Astrocyte of the spinal cord (primary cell): Measurements from ENCODE around the gene TSPYL4.
A peak's percentile ranks its signal among the peaks of the same experiment; 100 is the strongest.

Source experiments
- DNase-seq: peaks from one replicate; pipeline ENCODE4 v3.0.0; 2011; ENCODE audit warnings: low read depth, low spot score
- H3K4me3 ChIP-seq: 2 replicates; pipeline ENCODE4 v1.5.1; 2011; ENCODE audit warnings: low read depth, mild to moderate bottlenecking, low read length, moderate library complexity
- in situ Hi-C: cut with HindIII; loops from 2 replicates; pipeline ENCODE4 v1.10.0; 2017; ENCODE audit warnings: low sequenced_read_pairs
- TF ChIP-seq, protein P1 (sequence below): IDR thresholded peaks from 2 replicates; pipeline ENCODE4 v1.5.1; 2012; ENCODE audit warnings: low read depth, mild to moderate bottlenecking, low read length, inconsistent platforms

TSPYL4 gene

DNA sequence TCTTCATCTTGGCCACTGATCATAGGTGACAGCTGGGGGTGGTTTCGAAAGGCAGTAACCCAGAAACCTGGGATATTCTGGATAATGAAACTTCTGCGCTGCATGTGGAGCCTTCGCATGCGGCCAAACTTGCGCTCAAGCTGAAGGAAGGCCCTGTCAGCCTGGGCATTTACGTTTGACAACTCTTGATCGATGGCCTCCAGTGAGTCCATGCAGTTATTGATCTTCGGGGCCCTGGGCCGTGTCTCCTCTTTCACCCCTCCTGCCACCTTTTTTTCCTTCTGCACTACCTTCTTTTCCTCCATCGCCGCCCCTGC, 729 bp downstream of the TSPYL4 start:
- peak overlapping the region; percentile 96 for H3K4me3 ChIP-seq
- no peak for DNase-seq
- in situ Hi-C loops, result no loop called here
- TF ChIP-seq, protein P1, sequence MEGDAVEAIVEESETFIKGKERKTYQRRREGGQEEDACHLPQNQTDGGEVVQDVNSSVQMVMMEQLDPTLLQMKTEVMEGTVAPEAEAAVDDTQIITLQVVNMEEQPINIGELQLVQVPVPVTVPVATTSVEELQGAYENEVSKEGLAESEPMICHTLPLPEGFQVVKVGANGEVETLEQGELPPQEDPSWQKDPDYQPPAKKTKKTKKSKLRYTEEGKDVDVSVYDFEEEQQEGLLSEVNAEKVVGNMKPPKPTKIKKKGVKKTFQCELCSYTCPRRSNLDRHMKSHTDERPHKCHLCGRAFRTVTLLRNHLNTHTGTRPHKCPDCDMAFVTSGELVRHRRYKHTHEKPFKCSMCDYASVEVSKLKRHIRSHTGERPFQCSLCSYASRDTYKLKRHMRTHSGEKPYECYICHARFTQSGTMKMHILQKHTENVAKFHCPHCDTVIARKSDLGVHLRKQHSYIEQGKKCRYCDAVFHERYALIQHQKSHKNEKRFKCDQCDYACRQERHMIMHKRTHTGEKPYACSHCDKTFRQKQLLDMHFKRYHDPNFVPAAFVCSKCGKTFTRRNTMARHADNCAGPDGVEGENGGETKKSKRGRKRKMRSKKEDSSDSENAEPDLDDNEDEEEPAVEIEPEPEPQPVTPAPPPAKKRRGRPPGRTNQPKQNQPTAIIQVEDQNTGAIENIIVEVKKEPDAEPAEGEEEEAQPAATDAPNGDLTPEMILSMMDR, result no peak

DNA sequence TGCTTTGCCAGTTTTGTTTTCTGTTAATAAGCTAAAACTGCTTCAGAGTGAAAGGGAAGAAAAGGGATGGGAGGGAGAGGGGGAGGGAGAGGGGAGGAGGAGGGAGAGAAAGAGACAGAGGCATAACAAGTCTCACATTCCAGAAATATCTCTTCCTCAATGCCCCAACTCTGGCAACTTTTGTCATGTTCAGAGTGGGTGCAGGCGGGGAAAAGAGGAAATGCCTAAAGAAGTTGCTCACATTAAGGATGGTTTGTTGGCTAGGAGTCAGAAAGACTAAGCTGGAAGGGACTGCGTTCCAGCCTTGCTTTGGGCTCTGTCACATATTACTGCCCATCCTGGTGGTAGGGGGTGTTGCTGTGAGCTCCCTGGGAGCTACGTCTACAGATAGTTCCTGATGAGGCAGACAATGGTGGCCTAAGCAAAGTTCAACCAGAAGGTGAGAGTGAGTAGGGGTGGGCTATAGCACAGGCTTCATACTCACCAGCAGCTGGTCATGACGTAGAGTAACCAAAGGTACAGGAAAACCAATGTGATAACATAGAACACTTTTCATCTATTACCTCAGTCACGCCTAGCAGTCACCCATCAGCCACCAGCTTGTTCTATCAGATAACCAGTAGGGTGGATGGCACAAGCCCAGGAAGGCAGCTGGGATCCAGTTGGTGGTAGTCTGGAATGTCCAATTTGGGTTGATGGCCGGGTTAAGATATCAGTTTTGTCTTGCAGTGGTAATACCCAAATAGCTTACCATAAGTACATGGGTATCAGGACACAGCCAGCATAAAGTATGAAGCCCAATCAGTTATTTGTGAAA, 2.1 kb downstream of the TSPYL4 start:
- peak overlapping the region; percentile 29 for H3K4me3 ChIP-seq
- DNase-seq, result peak; percentile 57
- TF ChIP-seq, protein P1, result no peak
- in situ Hi-C loops, result no loop called here

DNA sequence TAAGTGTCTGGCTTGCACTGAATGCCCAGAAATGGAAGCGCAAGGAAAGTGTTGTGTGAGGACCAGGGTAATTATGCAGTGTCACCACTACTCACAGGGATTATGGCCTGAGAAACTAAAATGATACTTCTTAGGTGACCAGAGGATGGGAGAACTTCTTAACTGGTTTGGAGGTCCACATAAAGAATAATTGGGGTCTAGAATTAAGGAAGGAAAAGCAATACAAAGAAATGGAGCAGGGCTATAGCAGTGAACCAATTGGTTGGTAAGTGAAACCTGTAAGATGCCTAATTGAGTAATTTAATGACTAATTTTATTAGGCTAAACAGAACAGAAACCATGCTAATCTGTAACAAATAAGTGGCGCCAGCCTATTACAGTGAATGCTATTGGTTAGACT, 5.3 kb downstream of the TSPYL4 start:
- in situ Hi-C loops, result no loop called here

DNA sequence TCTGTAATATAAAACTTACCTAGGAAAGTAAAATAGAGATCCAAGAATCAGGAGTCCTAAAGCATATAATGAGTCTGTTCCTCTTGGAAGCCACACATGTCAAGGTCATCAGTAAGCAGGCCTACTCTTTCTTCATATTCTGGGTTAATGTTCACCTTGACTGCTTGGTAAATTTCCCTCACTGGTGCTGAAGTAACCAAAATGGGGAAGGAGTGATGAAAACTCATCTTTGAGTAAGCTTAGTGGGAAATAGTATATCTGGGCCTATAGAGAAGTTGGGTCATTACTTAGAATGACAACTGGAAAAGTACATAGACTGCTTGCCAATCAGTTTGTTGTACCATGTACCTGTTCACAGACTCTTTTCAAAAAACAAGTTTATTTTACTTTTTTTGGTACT, 6.6 kb downstream of the TSPYL4 start:
- no peak for DNase-seq
- in situ Hi-C loops, result no loop called here
- TF ChIP-seq, protein P1, result no peak
- no peak overlapping the region for H3K4me3 ChIP-seq

More for the DNA sequence above, 5.3 kb downstream of the TSPYL4 start:
- TF ChIP-seq, protein P1, result no peak
- H3K4me3 ChIP-seq, result no peak overlapping the region
- no peak for DNase-seq

DNA sequence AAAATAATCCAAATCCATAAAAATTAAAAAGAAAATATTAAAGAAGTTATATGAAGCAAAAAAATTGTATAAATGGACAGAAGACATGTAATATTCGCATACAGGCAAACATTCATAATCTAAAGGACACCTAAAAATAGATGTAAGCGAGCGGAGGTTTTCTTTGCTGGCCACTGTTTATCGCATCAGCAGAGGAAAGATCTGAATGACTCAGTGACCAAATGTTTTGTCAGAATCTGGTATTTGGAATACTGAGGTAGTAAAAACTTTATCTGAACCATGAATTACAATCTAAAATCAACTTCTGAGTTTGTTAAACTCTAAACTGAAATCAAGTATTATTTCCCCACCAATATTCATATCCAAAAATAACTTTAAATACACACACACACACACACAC, 7.8 kb downstream of the TSPYL4 start:
- TF ChIP-seq, protein P1, result no peak
- no peak overlapping the region for H3K4me3 ChIP-seq
- peak; percentile 74 for DNase-seq
- in situ Hi-C loops, result no loop called here

GRCh38 chr6:116244284-116244683, 9.6 kb downstream of the TSPYL4 start:
- TF ChIP-seq, protein P1, result no peak
- no peak overlapping the region for H3K4me3 ChIP-seq
- in situ Hi-C loops, result no loop called here
- DNase-seq, result no peak
